HepG2 (cell line): ENCODE results near the gene UFSP2. TPM values are rescaled to one million over a fixed set of nuclear protein-coding genes. Genes with fewer than 3 reads are reported as not detected.

ENCODE experiments used
- ATF2 ChIP-seq: sonication (generic); formaldehyde crosslinking; IDR thresholded peaks from 2 replicates; pipeline ENCODE4 v1.4.0; 2020; ENCODE audit warnings: missing genetic modification reagents
- BATF2 ChIP-seq: sonication (generic); formaldehyde crosslinking; IDR thresholded peaks from 2 replicates; pipeline ENCODE4 v1.8.0; 2022; ENCODE audit warnings: mild to moderate bottlenecking, missing genetic modification reagents, moderate library complexity
- CCDC6 ChIP-seq: sonication (generic); formaldehyde crosslinking; IDR thresholded peaks from 2 replicates; pipeline ENCODE4 v1.8.1; 2022; ENCODE audit warnings: mild to moderate bottlenecking, missing genetic modification reagents, moderate library complexity
- CENPT ChIP-seq: sonication (generic); formaldehyde crosslinking; IDR thresholded peaks from 2 replicates; pipeline ENCODE4 v1.8.0; 2022; ENCODE audit warnings: low read depth, mild to moderate bottlenecking, moderate library complexity, missing genetic modification reagents
- FOXP1 ChIP-seq, 2 experiments: fragments of 450-650 bp in 1 of 2; IDR thresholded peaks; 2 replicates each; pipeline ENCODE4 v1.6.1; 2017 to 2018; ENCODE audit warnings: antibody characterized with exemption in 1 of 2
- HDAC2 ChIP-seq: sonication (generic); formaldehyde crosslinking; IDR thresholded peaks from 2 replicates; pipeline ENCODE4 v1.4.0; 2020; ENCODE audit warnings: missing genetic modification reagents
- HNF4A ChIP-seq: sonication (generic); formaldehyde crosslinking; IDR thresholded peaks from 2 replicates; pipeline ENCODE4 v1.4.0; 2020; ENCODE audit warnings: missing genetic modification reagents
- HOXA9 ChIP-seq: sonication (generic); formaldehyde crosslinking; IDR thresholded peaks from 2 replicates; pipeline ENCODE4 v1.8.1; 2022; ENCODE audit warnings: missing genetic modification reagents, mild to moderate bottlenecking, moderate library complexity, borderline replicate concordance
- IRF1 ChIP-seq: sonication (generic); formaldehyde crosslinking; IDR thresholded peaks from 2 replicates; pipeline ENCODE4 v1.4.0; 2020; ENCODE audit warnings: low read depth, mild to moderate bottlenecking, missing genetic modification reagents
- MIER2 ChIP-seq: IDR thresholded peaks from 2 replicates; pipeline ENCODE4 v1.6.1; 2016; ENCODE audit warnings: missing biosample characterization, missing genetic modification reagents
- MTA1 ChIP-seq: sonication (generic); formaldehyde crosslinking; IDR thresholded peaks from 2 replicates; pipeline ENCODE4 v1.4.0; 2020; ENCODE audit warnings: missing genetic modification reagents, mild to moderate bottlenecking, borderline replicate concordance
- MXD3 ChIP-seq: IDR thresholded peaks from 2 replicates; pipeline ENCODE4 v1.6.1; 2016; ENCODE audit warnings: mild to moderate bottlenecking, missing biosample characterization, missing genetic modification reagents
- NFE2 ChIP-seq: sonication (generic); formaldehyde crosslinking; IDR thresholded peaks from 2 replicates; pipeline ENCODE4 v1.4.0; 2020; ENCODE audit warnings: missing genetic modification reagents
- RXRB ChIP-seq: IDR thresholded peaks from 2 replicates; pipeline ENCODE4 v1.6.1; 2016; ENCODE audit warnings: borderline replicate concordance, missing genetic modification reagents, missing compliant biosample characterization
- SAFB2 ChIP-seq: sonication (generic); formaldehyde crosslinking; IDR thresholded peaks from 2 replicates; pipeline ENCODE4 v1.5.1; 2020; ENCODE audit warnings: missing genetic modification reagents, low read depth, mild to moderate bottlenecking, borderline replicate concordance
- SIN3B ChIP-seq: fragments of 150-350 bp; IDR thresholded peaks from 2 replicates; pipeline ENCODE4 v1.6.1; 2014; ENCODE audit warnings: low read length
- SYNCRIP ChIP-seq: fragments of 200-400 bp; formaldehyde crosslinking; IDR thresholded peaks from 2 replicates; pipeline ENCODE4 v1.6.1; 2018; ENCODE audit warnings: mild to moderate bottlenecking, low read depth, low read length; ENCODE audit not compliant: insufficient read depth
- TRIM24 ChIP-seq: sonication (generic); formaldehyde crosslinking; IDR thresholded peaks from 2 replicates; pipeline ENCODE4 v1.8.0; 2022; ENCODE audit warnings: mild to moderate bottlenecking, missing genetic modification reagents
- ZBTB33 ChIP-seq: sonication (generic); formaldehyde crosslinking; IDR thresholded peaks from 2 replicates; pipeline ENCODE4 v1.4.0; 2020; ENCODE audit warnings: missing genetic modification reagents
- ZBTB34 ChIP-seq: sonication (generic); formaldehyde crosslinking; IDR thresholded peaks from 2 replicates; pipeline ENCODE4 v1.8.0; 2022; ENCODE audit warnings: mild to moderate bottlenecking, missing genetic modification reagents
- ZMYM3 ChIP-seq: sonication (generic); formaldehyde crosslinking; IDR thresholded peaks from 2 replicates; pipeline ENCODE4 v1.5.1; 2020; ENCODE audit warnings: mild to moderate bottlenecking, missing genetic modification reagents
- ZNF12 ChIP-seq: sonication (generic); formaldehyde crosslinking; IDR thresholded peaks from 2 replicates; pipeline ENCODE4 v1.5.0; 2020; ENCODE audit warnings: missing genetic modification reagents
- ZNF160 ChIP-seq: sonication (generic); formaldehyde crosslinking; IDR thresholded peaks from 2 replicates; pipeline ENCODE4 v1.8.0; 2022; ENCODE audit warnings: mild to moderate bottlenecking, inconsistent platforms, missing genetic modification reagents
- ZNF484 ChIP-seq: sonication (generic); formaldehyde crosslinking; IDR thresholded peaks from 2 replicates; pipeline ENCODE4 v1.5.1; 2020; ENCODE audit warnings: mild to moderate bottlenecking, low read depth, missing genetic modification reagents, borderline replicate concordance
- ZNF773 ChIP-seq: sonication (generic); formaldehyde crosslinking; IDR thresholded peaks from 2 replicates; pipeline ENCODE4 v1.4.0; 2020; ENCODE audit warnings: missing genetic modification reagents, borderline replicate concordance
- polyA plus RNA-seq, 8 experiments: library from polyadenylated mRNA; depleted of rRNA in 3 of 8; stranded (reverse) in 7 of 8; unstranded in 1 of 8; fragments of >200 nt; fragmentation: Illumina TruSeq in 4 of 8; extraction: Trizol in 4 of 8; gene quantifications; 2 replicates each; pipeline versions ENCODE4 v1.2.1 to v1.2.3, GENCODE V29; 2011 to 2016; ENCODE audit warnings: low read depth in 4 of 8, missing spikeins in 1 of 8, mixed read lengths in 1 of 8; ENCODE audit not compliant: insufficient read depth in 1 of 8
- total RNA-seq, 5 experiments: library from RNA; depleted of rRNA; stranded (reverse); fragments of >200 nt; fragmentation: Illumina TruSeq; extraction: Trizol; gene quantifications; 2 replicates each; pipeline ENCODE4 v1.2.3, GENCODE V29; 2016; ENCODE audit warnings: low read depth in 1 of 5

UFSP2 gene
- total and polyA plus RNA-seq, 2 of the 13 experiments (the other 11 are each of a cell fraction or from before 2014, with no cell fraction given), result 24.1 to 32.3 TPM

- 0 out of 2 replicates have a peak, but pooled peaks have one; percentile 41 for TF ChIP-seq ATF2
- TF ChIP-seq SIN3B, result no peak
- TF ChIP-seq ZNF484 (CRISPR knock-in tag), result no peak
- TF ChIP-seq HDAC2 (CRISPR knock-in tag), result peak; percentile 61; the same call in 1 of the 2 replicates
- no peak for TF ChIP-seq MTA1 (CRISPR knock-in tag)
- TF ChIP-seq NFE2 (CRISPR knock-in tag), result no peak
- TF ChIP-seq MIER2 (CRISPR knock-in tag), result 0 out of 2 replicates have a peak, but pooled peaks have one; percentile 41
- no peak for TF ChIP-seq ZNF773 (CRISPR knock-in tag)
- TF ChIP-seq MXD3, result no peak
- TF ChIP-seq ZMYM3, result 0 out of 2 replicates have a peak, but pooled peaks have one; percentile 17
- no peak for TF ChIP-seq SAFB2 (CRISPR knock-in tag)
- TF ChIP-seq RXRB (CRISPR knock-in tag), result peak; percentile 61; the same call in 1 of the 2 replicates
- peak; percentile 92; the same call in 1 of the 2 replicates for TF ChIP-seq ZBTB34 (CRISPR knock-in tag)
- no peak for TF ChIP-seq HOXA9 (CRISPR knock-in tag)
- no peak for TF ChIP-seq FOXP1 (IDR thresholded peaks at IDR 0.05)
- TF ChIP-seq FOXP1 (CRISPR knock-in tag; IDR thresholded peaks at IDR 0.05), result peak; percentile 73
- TF ChIP-seq ZNF12, result 0 out of 2 replicates have a peak, but pooled peaks have one; percentile 49
- TF ChIP-seq HNF4A, result peak; percentile 56
- TF ChIP-seq CENPT (CRISPR knock-in tag), result no peak
- TF ChIP-seq BATF2 (CRISPR knock-in tag), result no peak
- TF ChIP-seq SYNCRIP, result no peak
- TF ChIP-seq IRF1 (CRISPR knock-in tag), result no peak
- TF ChIP-seq ZBTB33 (CRISPR knock-in tag), result 0 out of 2 replicates have a peak, but pooled peaks have one; percentile 35
- TF ChIP-seq CCDC6 (CRISPR knock-in tag), result no peak
- TF ChIP-seq TRIM24 (CRISPR knock-in tag), result no peak
- no peak for TF ChIP-seq ZNF160
Observed at GRCh38 chr4:185380320-185380719, 45.4 kb downstream of the UFSP2 start (continued).
